Hair follicular keratinocyte (primary cell): Measurements from ENCODE around the gene TBX18. TPM values are rescaled to one million over a fixed set of nuclear protein-coding genes. Genes with fewer than 3 reads are reported as not detected.

Source experiments
- total RNA-seq: library from RNA; depleted of rRNA; stranded (reverse); fragments of >200 nt; gene quantifications from 2 replicates; pipeline ENCODE4 v1.2.3, GENCODE V29; 2015

TBX18 gene
- total RNA-seq, result under 0.01 and 0.11 TPM in 2 replicates

GRCh38 chr6:84764332-84765049 is at the start of gene TBX18:
Gene TBX18, minus strand, starts transcription at chr6:84764598. Its CDS starts 417 bp downstream, at chr6:84764181.

